HuH-7.5 (cell line): Measurements from ENCODE around the gene TCF7L2.

Experiments used
- DNase-seq: peaks from one replicate; pipeline ENCODE4 v3.0.0; 2011; ENCODE audit warnings: low spot score

TCF7L2 gene

DNA sequence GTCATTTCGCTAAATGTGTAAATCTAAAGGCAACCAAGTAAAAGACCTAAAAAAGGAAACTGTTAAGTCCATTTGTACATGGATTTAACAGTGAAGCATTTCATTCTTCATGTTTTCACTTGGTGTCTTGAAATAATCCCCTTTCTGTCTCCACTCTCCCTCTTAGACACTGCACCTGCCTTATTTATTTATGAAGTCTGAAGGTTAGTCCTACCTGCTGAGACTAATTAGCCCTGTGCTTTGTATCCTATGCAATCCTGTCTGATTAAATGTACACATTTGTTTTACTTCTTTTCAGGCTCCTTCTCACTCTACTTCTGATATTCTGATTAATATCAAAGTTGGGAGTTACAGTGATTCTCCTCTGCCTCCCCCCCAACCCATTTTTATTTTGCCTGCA is 1.9 kb upstream of the TCF7L2 start:
- no peak for DNase-seq

DNA sequence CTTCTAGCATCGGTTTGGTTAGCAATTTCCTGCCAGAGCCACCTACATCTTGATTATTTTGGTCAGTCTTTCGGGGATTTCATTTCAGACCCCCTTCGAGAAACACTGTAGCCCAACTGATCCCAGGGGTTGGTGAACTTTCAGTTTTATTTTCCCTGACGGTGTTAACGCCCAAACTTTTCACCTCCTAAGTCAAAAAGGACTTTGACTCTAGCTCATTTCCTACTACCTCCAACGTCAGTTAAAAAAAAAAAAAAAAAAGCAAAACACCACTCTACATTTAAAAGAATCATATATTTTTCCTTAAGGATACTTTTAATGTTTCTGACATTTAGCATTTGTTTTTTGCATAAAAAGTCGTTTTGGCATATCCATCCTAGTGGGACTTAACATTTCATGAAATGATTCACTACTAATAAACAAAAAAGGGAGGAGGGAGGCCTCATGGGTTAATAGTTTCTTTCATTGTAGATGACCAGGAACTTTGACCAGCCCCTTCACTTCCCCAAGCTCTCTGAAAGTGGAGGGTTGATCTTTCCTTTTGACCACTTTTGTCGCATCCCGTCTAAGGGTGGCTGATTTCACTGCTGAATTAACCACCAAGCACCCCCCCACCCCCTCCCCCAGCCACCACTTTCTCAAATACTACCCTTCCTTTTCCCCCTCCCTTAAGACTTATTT is 764 bp upstream of the TCF7L2 start:
- DNase-seq, result no peak

DNA sequence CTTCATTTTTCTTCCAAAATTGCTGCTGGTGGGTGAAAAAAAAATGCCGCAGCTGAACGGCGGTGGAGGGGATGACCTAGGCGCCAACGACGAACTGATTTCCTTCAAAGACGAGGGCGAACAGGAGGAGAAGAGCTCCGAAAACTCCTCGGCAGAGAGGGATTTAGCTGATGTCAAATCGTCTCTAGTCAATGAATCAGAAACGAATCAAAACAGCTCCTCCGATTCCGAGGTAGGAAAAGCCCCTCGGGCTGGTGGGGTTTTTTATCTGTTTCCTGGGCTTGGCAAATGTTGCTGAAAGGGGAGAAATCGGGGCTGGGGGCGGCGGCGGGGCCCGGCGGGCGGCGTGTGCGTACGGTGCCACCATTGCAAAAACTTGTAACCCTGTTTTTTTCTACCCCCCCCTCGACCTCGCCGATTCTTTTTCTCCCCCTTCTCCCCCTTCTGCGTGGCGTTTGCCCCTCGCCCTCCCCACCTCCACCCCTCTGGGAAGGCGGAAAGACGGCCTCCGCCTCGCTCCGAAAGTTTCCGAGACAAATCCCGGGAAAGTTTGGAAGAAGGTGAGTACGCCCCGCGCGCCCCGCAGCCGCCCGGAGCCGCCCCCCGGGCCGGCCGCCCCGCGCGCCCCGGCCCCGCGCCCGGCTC is 789 bp downstream of the TCF7L2 start:
- no peak for DNase-seq

- DNase-seq, result peak; percentile 47
Observed at GRCh38 chr10:112951359-112952281, 1.6 kb downstream of the TCF7L2 start.

GRCh38 chr10:112952282-112953173 is 2.5 kb downstream of the TCF7L2 start:
- DNase-seq, result no peak

DNA sequence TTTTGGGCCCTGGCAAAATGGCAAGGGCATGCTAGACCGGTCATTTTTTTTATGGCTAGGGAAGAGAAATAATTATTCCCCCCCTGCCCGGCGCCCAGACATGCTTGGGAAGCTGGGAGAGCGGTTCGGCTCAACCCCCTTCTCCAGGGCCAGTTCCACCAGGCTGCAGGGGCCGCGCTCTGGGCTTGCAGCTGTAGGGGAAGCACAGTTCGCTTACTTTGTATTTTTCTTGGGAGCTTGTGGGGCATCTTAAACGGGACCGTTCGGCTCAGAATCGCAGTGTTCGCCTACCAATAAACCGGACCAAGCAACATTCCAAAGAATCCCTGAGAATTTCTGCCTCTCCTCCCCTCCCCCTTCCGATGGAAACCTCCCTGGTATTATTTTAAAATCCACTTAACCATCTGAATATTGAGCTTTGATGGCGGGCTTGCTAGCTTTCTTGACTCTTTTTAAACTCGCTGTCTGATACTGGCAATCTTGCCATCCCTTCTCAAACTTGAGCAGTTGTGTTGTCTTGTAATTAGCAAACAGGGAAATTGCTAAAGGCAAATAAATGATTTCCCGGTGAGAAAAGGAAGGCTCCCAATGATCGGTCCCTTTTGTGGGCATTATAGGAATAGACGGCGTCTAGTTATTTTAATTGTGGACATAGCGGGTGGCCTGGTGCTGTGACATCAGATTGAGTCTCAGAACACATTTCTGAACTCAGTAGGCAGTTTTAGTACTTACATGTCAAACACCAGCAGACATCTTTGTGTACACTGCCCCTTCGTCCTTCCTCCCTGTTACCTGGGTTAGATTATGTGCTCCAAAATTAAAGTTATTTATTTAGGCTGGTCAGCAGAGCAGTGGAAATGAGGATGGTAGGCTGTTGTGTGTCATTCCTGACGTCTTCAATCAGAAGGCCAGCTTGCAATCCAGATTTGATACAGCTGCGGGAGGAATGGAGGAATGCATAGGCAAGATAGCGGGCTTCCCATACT is 3.4 kb downstream of the TCF7L2 start:
- no peak for DNase-seq

- no peak for DNase-seq
Observed at GRCh38 chr10:112954974-112955581, 5.0 kb downstream of the TCF7L2 start.

DNA sequence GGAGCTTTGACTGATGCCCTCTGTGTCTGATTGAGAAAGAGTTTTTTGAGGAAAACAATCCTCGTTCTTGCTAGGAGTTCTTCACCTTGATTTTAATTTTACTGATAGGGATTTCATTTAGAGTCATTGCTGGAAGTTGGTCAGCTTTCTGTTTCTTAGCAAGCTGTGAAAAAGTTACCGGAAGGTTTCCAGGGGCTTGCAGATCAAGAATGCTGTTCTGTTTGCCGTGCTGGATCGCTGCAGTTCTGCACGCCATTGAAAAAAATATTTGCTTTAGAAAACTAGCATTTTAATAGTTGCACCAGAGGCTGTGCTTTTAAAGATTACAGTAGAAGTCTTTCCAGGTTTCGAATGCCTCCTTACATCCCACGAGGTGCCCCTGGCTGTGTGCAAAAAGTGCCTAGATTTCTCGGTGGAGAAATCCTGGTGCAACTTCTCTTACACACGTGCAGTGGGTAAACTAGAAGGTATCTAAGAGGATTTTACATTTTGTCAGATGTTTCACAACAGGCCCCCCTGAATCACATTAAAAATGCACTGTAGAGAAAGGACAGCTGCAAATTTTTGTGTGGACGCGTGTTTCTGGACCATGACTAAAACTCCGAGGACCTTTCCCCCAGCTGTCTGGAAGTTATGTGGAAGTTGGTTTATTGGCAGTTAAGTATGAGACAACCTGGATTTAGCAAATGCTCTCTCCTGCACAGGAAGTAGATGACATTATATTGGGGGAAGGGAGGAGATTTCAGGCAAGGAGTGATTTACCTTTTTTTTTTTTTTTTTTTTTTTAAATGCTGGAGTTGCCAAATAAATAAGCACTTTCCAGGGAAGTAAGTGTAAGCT is 5.8 kb downstream of the TCF7L2 start:
- no peak for DNase-seq

- no peak for DNase-seq
Observed at GRCh38 chr10:112956631-112957350, 6.7 kb downstream of the TCF7L2 start.

DNA sequence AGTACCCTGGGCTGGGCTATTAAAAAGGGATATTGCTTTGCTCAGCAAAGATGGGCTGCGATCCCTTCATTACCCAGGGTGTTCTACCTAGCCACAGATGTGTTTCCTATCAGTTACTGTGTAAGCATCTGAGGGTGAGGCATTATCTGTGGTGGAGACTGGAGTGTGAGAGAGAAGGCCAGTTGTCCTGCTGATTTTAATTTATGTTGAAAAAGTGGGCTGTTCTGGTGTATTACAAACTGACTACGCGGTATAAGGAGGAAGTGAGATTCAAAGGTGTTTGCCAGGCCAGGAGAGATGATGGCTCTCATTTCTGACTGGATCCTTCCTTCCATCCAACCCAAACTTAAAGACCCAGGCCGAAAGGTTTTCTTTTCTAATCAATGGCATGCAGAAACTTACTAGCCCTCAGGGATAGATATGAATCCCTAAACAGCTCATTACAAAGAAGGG is 7.6 kb downstream of the TCF7L2 start:
- no peak for DNase-seq

GRCh38 chr10:112958275-112958995 is 8.4 kb downstream of the TCF7L2 start:
- no peak for DNase-seq

- no peak for DNase-seq
Observed at GRCh38 chr10:112959207-112959838, 9.3 kb downstream of the TCF7L2 start.

- DNase-seq, result no peak
Observed at GRCh38 chr10:112960151-112960681, 10.2 kb downstream of the TCF7L2 start.

DNA sequence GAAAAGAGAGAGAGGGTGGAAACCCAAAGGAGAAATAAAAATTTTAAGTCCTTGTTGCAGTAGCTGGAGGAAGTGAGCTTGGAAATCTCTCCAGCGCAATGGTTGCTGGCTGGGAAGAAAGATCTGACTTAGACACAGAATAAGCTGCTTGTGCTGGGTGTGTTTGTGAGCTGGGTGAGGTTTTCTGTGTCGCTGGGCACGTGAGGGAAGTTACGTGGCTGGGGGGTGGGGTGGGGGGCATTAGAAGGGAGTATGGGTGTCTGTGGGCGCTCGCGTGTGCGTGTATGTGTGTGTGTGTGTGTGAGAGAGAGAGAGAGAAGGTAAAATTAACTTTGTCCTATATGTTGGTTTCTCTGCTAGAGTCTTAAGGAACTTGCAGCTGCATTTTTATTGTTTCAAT is 11.6 kb downstream of the TCF7L2 start:
- no peak for DNase-seq

GRCh38 chr10:112962343-112962742 is 12.3 kb downstream of the TCF7L2 start:
- no peak for DNase-seq

GRCh38 chr10:112963835-112964234 is 13.8 kb downstream of the TCF7L2 start:
- DNase-seq, result no peak

- DNase-seq, result no peak
Observed at GRCh38 chr10:112964482-112964881, 14.4 kb downstream of the TCF7L2 start.
